ENCODE measurements around the gene CLASP1.
"Not testable (repeated sequence)": the region's sequence is repeated elsewhere in the genome, so short reads cannot be mapped to it uniquely, and the experiment has no call there.

The CLASP1 gene

GRCh38 chr2:121662656-121663055, 13.4 kb upstream of the CLASP1 start:
- DNase-seq: no peak

- no peak for DNase-seq
Observed at GRCh38 chr2:121659933-121660332, 10.7 kb upstream of the CLASP1 start.

- DNase-seq: not testable (repeated sequence)
Observed at GRCh38 chr2:121658393-121658792, 9.1 kb upstream of the CLASP1 start.

- DNase-seq: no peak
Observed at GRCh38 chr2:121653035-121653434, 3.8 kb upstream of the CLASP1 start.

- peak in 2 of 56 donors; percentile 6 to 37 for DNase-seq
Observed at GRCh38 chr2:121650315-121650930, 1.2 kb upstream of the CLASP1 start.

GRCh38 chr2:121649596-121650314, 493 bp upstream of the CLASP1 start:
- DNase-seq: peak; percentile 48 to 98 (median 92)

GRCh38 chr2:121648206-121649148, 785 bp downstream of the CLASP1 start:
- peak in 47 of 56 donors; percentile 8 to 82 (median 66) for DNase-seq

GRCh38 chr2:121647396-121647795, 1.9 kb downstream of the CLASP1 start:
- DNase-seq: no peak

- DNase-seq: no peak
Observed at GRCh38 chr2:121644715-121645114, 4.5 kb downstream of the CLASP1 start.

- no peak for DNase-seq
Observed at GRCh38 chr2:121643877-121644276, 5.4 kb downstream of the CLASP1 start.

GRCh38 chr2:121640380-121641316, 8.6 kb downstream of the CLASP1 start:
- DNase-seq: no peak

GRCh38 chr2:121639846-121640245, 9.4 kb downstream of the CLASP1 start:
- DNase-seq: not testable (repeated sequence)

GRCh38 chr2:121638333-121638732, 10.9 kb downstream of the CLASP1 start:
- no peak for DNase-seq

- no peak for DNase-seq
Observed at GRCh38 chr2:121635371-121635770, 13.9 kb downstream of the CLASP1 start.

- DNase-seq: no peak
Observed at GRCh38 chr2:121634354-121635307, 14.6 kb downstream of the CLASP1 start.

GRCh38 chr2:121633463-121633862, 15.8 kb downstream of the CLASP1 start:
- DNase-seq: no peak

GRCh38 chr2:121627525-121628050, 21.7 kb downstream of the CLASP1 start:
- no peak for DNase-seq

GRCh38 chr2:121626777-121627524, 22.3 kb downstream of the CLASP1 start:
- DNase-seq: peak in 2 of 56 donors; percentile 3 to 11
